ENCODE results near the gene ARHGAP40. TPM values are rescaled to one million over a fixed set of nuclear protein-coding genes. Genes with fewer than 3 reads are reported as not detected.

ARHGAP40 gene
- total and polyA plus RNA-seq, 4 donors = 0.57 to 5.0 (median 1.1) TPM

DNA sequence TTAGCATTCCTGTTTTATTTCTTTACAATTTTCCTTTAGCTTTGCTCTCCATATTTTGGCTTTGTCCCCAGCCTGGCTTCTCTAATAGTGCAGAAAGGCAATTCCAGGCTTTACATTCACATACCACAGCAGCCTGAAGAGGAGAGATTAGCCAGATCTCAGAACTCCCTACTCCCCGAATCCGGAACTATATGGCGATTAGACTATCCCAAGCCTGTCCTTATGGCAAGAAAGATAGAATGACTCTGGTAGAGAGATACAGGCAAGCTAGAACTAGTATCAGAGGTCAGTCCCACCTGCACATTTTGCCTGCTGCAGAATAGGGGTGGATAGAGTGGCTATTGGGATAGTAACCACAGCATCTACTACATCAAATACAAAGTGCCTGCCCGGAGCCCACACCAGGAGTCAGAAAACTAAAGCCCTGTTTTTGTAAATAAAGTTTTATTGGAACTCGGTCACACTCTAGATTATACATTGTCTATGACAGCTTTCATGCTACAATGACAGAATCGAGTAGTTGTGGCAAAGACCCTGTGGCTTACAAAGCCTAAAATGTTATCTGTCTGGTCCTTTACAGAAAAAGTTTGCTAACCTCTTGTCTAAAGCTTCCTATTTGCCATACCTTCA lies 37.7 kb upstream of the ARHGAP40 start:
- 97 to 98% methylated on average over 6 of the region's 6 CpGs for WGBS, 2 donors

DNA sequence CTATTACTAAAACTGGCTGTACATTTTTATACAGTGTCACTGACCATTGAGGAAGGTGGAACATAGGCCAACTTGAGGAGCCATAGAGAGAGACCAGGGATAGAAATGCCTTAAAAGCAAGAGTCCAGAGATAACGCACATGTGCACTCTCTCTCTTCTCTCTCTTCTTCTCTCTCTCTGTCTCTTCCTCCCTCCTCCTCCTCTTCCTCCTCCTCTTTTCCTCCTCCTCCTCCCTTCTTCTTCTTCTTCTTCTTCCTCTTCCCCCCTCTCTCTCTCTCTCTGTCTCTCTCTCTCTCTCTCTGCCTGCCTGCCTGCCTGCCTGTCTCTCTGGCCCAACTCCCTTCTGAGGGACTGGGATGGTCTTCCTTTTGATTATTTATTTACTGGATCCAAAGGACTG lies 36.9 kb upstream of the ARHGAP40 start:
- no peak overlapping the region for H3K27ac ChIP-seq (ENCODE audit: low read depth in 1 of 2, low read length in 1 of 2)
- H3K27me3 ChIP-seq (ENCODE audit: control insufficient read depth in 3 of 3, insufficient read depth in 3 of 3, low read length in 2 of 3) = no peaks in the 10 kb centered on the region
- no peak for DNase-seq
- H3K4me1 ChIP-seq (ENCODE audit: control insufficient read depth in 5 of 5, insufficient read depth in 5 of 5, low read length in 5 of 5) = no peaks in the 10 kb centered on the region
- H3K4me3 ChIP-seq = no peak overlapping the region
- TF ChIP-seq, protein P1, sequence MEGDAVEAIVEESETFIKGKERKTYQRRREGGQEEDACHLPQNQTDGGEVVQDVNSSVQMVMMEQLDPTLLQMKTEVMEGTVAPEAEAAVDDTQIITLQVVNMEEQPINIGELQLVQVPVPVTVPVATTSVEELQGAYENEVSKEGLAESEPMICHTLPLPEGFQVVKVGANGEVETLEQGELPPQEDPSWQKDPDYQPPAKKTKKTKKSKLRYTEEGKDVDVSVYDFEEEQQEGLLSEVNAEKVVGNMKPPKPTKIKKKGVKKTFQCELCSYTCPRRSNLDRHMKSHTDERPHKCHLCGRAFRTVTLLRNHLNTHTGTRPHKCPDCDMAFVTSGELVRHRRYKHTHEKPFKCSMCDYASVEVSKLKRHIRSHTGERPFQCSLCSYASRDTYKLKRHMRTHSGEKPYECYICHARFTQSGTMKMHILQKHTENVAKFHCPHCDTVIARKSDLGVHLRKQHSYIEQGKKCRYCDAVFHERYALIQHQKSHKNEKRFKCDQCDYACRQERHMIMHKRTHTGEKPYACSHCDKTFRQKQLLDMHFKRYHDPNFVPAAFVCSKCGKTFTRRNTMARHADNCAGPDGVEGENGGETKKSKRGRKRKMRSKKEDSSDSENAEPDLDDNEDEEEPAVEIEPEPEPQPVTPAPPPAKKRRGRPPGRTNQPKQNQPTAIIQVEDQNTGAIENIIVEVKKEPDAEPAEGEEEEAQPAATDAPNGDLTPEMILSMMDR (IDR thresholded peaks at IDR 0.05; ENCODE audit: control extremely low read depth, extremely low read depth) = no peak
- H3K9me3 ChIP-seq (ENCODE audit: control insufficient read depth in 4 of 4, insufficient read depth in 3 of 4, low read length in 3 of 4) = no peaks in the 10 kb centered on the region
- peaks cover 7 to 31% (median 17%) of the 10 kb centered on the region in 4 donors for H3K36me3 ChIP-seq (ENCODE audit: control insufficient read depth in 4 of 4, insufficient read depth in 4 of 4, low read length in 4 of 4)
- no peak for ATAC-seq (ENCODE audit: insufficient read depth, low FRiP score)
- H3K9ac ChIP-seq (ENCODE audit: insufficient read depth in 1 of 2, low read length in 2 of 2) = no peak overlapping the region
- 97 to 100% methylated on average over 1 of the region's 1 CpG for WGBS, 2 donors

More for the DNA sequence above, 37.7 kb upstream of the ARHGAP40 start:
- Histone ChIP-seq H3K9ac (ENCODE audit: insufficient read depth in 1 of 2, low read length in 2 of 2) (no peak overlapping the region), H3K27ac (ENCODE audit: low read depth in 1 of 2, low read length in 1 of 2) (no peak overlapping the region), H3K4me1 (ENCODE audit: control insufficient read depth in 5 of 5, insufficient read depth in 5 of 5, low read length in 5 of 5) (no peaks in the 10 kb centered on the region), H3K4me3 (no peak overlapping the region), H3K27me3 (ENCODE audit: control insufficient read depth in 3 of 3, insufficient read depth in 3 of 3, low read length in 2 of 3) (no peaks in the 10 kb centered on the region), H3K36me3 (ENCODE audit: control insufficient read depth in 4 of 4, insufficient read depth in 4 of 4, low read length in 4 of 4) (peaks cover 12 to 28% (median 17%) of the 10 kb centered on the region in 4 donors), H3K9me3 (ENCODE audit: control insufficient read depth in 4 of 4, insufficient read depth in 3 of 4, low read length in 3 of 4) (no peaks in the 10 kb centered on the region)
- DNase-seq (no peak), ATAC-seq (ENCODE audit: insufficient read depth, low FRiP score) (no peak)
- TF ChIP-seq, protein P1 (IDR thresholded peaks at IDR 0.05; ENCODE audit: control extremely low read depth, extremely low read depth) = no peak

DNA sequence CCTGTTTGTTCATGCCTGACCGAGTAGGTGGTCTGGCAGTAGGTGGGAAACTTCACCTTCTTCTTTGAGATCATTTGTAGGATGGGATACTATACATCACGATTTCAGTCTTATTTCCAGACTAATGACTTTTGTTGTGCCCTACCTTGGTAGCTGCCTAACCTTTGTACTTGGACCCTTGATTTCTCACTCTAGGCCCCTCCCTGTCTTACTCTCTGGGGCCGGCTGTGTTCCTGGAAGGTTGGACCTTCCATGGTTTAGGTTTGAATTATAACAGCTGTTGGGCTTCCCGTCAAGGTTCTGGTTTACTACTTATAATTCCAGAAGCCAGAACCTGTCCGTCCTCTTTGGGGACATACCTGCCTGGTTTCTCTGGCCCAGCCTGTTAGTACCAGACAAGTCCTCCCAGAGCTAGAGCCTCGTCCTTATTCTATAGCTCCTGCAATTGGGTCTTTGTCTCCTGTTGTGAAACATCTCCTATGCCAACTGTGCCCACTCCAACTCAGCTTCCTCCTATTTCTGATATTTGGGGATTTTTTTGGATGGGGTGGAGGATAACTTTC lies 35.5 kb upstream of the ARHGAP40 start:
- Histone ChIP-seq H3K4me3 (no peak overlapping the region), H3K27ac (ENCODE audit: low read depth in 1 of 2, low read length in 1 of 2) (no peak overlapping the region), H3K27me3 (ENCODE audit: control insufficient read depth in 3 of 3, insufficient read depth in 3 of 3, low read length in 2 of 3) (no peaks in the 10 kb centered on the region), H3K36me3 (ENCODE audit: control insufficient read depth in 4 of 4, insufficient read depth in 4 of 4, low read length in 4 of 4) (peaks cover 6 to 32% (median 16%) of the 10 kb centered on the region in 4 donors), H3K9me3 (ENCODE audit: control insufficient read depth in 4 of 4, insufficient read depth in 3 of 4, low read length in 3 of 4) (no peaks in the 10 kb centered on the region), H3K9ac (ENCODE audit: insufficient read depth in 1 of 2, low read length in 2 of 2) (no peak overlapping the region), H3K4me1 (ENCODE audit: control insufficient read depth in 5 of 5, insufficient read depth in 5 of 5, low read length in 5 of 5) (no peaks in the 10 kb centered on the region)
- TF ChIP-seq, protein P1 (IDR thresholded peaks at IDR 0.05; ENCODE audit: control extremely low read depth, extremely low read depth) = no peak
- 91 to 93% methylated on average over 6 of the region's 6 CpGs for WGBS, 2 donors
- ATAC-seq (ENCODE audit: insufficient read depth, low FRiP score) (no peak), DNase-seq (no peak)

All from lung (tissue), 12 donors.